VCaP (cell line): ENCODE data around the gene G6PD.

Experiments used
- H3K27ac ChIP-seq: fragments of 450-650 bp; 2 replicates; pipeline ENCODE4 v1.5.1; 2017
- TF ChIP-seq, protein P1 (sequence below): fragments of 450-650 bp; conservative IDR thresholded peaks from 2 replicates; pipeline ENCODE4 v1.5.1; 2017; ENCODE audit warnings: mild to moderate bottlenecking, moderate library complexity

Gene G6PD

DNA sequence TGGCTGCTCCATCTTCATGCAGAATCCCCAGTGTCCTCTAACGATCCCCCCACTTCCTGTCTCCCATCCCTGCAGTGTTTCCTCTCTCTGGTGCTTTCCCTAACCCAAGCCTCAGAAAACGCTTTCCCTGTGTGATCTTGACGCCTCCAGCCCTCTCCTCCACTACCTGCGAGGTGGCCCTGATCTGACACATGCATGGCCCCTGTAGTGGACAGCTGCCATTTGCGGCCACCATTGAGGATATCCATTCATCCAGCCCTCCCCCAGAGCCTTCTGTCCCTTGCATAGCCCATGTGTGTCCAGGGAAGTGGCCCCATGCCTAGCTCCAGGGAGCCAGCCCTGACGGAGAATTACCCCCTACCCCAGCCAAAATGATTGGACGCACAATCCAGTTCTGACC is 63.3 kb downstream of the G6PD start:
- H3K27ac ChIP-seq, result no peak overlapping the region
- TF ChIP-seq, protein P1, sequence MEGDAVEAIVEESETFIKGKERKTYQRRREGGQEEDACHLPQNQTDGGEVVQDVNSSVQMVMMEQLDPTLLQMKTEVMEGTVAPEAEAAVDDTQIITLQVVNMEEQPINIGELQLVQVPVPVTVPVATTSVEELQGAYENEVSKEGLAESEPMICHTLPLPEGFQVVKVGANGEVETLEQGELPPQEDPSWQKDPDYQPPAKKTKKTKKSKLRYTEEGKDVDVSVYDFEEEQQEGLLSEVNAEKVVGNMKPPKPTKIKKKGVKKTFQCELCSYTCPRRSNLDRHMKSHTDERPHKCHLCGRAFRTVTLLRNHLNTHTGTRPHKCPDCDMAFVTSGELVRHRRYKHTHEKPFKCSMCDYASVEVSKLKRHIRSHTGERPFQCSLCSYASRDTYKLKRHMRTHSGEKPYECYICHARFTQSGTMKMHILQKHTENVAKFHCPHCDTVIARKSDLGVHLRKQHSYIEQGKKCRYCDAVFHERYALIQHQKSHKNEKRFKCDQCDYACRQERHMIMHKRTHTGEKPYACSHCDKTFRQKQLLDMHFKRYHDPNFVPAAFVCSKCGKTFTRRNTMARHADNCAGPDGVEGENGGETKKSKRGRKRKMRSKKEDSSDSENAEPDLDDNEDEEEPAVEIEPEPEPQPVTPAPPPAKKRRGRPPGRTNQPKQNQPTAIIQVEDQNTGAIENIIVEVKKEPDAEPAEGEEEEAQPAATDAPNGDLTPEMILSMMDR, result no peak

DNA sequence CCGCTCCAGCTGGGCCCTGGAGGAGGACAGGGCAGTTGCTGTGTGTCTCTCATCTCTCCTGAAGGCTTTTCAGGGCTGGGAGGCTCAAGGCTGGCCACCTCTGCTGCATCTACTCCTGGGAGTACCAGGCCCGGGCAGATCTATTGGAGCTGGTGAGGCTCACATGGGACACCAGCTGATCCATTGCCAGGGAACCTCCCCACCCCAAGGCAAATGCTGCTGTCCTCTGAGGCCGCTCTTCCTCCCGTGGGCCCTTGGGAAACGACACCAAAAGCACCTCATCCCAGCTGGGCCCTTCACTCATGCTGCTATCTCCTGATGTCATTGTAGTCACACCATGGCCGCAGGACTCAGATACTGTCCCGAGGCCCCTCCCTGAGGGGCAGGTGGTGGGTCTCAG is 63.9 kb downstream of the G6PD start:
- no peak overlapping the region for H3K27ac ChIP-seq
- TF ChIP-seq, protein P1, result no peak

DNA sequence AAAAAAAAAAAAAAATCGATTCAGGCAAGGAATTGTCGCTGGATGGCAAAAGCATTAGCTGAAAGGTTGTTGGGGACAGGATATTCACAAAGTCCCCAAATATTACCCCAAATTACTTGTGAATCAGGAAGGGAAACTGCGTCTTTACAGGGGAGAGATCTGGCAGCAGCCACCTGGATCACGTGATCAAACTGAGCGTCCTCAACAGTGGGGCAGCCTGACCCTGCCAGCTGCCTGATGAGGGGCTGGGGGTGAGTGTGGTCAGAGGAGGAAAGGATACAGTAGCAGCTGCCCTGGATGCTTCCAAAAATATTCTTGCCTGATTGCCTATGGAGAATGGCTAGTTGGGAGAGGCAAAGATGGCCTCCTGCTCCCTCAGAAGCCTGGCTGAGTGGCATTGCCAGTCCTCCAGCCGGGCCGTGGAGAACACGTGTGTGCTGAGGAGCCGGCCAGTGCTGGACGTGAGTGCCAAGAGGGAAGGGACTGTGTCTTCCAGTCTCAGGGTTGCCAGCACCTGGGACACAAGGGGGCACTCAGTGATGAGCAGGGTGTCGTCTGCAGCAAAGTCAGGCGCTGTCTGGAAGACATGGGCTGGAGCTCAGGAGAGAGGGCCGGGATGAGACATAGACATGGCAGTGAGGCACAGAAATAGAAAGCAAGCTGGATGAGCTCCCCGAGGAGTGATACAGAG is 64.6 kb downstream of the G6PD start:
- H3K27ac ChIP-seq, result no peak overlapping the region
- TF ChIP-seq, protein P1, result no peak
